NCI-H1930 (cell line): ENCODE results near the gene SMPD4.
A peak's percentile ranks its signal among the peaks of the same experiment; 100 is the strongest.
"Not testable (repeated sequence)": the region's sequence is repeated elsewhere in the genome, so short reads cannot be mapped to it uniquely, and the experiment has no call there.

Source experiments
- DNase-seq, 2 experiments: peaks; one replicate each; lab custom pipeline; 2025; lab: John Stamatoyannopoulos, UW

SMPD4 gene

GRCh38 chr2:130158631-130159030 lies 22.8 kb downstream of the SMPD4 start:
- no peak for DNase-seq

DNA sequence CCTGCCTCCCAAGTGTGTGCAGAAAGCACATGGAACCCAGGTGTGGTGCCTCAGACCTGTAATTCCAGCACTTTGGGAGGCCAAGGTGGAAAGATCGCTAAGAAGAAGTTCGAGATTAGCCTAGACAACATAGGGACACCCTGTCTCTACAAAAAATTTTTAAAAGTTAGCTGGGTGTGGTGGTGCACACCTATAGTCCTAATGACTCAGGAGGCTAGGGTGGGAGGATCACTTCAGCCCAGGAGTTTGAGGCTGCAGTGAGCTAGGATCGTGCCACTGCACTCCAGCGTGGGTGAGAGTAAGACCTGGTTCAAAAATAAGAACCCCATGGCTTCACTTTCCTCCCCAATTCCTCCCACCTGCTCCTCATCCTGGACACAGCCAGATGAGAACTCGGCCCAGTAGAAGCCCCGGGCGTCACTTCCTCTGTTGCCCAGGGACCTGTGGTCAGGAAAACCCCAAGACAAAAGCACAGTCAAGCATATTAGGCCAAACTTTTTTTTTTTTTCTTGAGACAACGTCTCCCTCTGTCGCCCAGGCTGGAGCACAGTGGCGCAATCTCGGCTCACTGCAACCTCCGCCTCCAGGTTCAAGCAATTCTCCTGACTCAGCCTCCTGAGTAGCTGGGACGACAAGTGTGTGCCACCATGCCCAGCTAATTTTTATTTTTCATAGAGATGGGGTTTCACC lies 23.4 kb downstream of the SMPD4 start:
- DNase-seq, result not testable (repeated sequence)

- DNase-seq, result not testable (repeated sequence)
These were observed 24.0 kb downstream of the SMPD4 start for GRCh38 chr2:130157354-130157753.

- DNase-seq, result no peak
These were observed 24.8 kb downstream of the SMPD4 start for GRCh38 chr2:130156624-130157004.

DNA sequence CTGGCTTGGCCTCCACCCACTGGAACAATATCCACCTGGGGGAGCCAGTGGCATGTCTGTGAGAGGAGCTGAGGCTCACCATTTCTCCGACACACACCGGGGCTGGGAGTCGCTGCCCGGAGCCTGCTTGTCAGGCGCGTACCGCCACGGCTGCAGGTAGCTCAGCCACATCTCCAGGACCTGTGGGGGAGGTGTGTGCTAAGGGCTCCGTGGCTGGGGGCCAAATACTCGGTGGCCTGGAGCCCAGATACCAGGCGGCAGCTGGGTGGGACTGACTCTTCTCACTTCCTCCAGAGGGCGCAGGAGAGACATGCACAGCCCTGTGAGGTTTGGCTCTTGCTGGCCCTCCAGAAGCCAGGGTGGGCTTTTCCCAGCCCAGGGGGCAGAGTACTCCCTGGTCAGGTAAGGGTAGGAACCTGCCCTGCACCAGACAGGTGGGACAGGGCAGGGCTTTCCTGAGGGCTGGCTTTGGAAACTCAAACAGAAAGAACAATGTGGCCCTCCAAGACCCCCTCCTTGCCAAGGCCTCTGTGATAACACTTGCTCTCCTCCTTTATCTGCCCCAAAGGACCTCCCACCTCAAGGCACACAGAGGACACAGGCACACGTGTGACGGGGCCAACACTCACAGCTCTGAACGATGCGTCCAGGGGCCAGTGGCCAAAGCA lies 25.3 kb downstream of the SMPD4 start:
- DNase-seq, result peak; percentile 9 to 32

DNA sequence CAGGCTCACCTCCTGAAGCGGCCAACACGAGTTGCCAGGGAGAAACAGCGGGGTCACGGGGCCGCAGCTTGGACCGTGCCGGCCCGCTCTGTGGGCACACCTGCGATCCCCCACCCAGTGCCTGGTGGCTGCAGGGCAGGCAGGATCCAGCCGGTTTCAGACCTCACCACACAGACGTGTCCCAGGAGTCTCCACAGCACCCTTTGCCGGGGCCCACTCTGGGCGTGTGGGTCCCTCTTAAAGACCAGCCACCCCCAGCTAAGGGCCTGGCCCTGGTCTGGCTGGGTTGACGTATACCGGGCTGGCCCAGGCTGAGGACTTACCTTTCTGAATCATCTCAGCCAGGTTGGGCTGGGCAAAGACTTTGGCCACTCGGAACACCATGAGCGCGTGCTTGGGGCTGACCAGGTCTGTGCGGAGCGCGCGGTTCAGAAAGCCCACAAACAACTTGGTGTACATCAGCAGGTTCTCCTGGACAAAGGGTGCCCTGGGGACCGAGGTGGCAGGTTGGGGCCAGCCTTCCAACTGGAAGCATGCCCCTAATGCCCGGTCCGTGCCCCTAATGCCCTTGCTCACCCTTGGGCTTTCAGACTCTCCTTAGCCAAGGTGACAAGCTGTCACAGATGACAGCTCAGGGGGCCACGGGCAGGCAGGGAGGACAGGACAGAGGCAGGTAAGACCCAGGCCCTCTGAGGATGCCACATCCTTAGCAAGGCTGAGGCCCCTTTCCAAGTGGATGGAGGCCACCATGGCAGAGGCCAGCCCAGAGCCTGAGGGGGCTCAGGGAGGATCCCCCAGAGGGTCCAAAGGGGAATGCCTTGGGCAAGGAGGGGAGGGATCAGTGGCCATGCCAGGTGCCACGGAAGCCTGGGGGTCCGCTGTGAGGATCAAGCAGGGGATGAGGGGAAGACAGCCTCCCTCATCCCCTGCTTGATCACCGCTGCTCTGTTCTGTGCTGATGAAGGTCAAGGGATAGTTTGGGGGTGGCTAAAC lies 26.3 kb downstream of the SMPD4 start:
- DNase-seq, result no peak

DNA sequence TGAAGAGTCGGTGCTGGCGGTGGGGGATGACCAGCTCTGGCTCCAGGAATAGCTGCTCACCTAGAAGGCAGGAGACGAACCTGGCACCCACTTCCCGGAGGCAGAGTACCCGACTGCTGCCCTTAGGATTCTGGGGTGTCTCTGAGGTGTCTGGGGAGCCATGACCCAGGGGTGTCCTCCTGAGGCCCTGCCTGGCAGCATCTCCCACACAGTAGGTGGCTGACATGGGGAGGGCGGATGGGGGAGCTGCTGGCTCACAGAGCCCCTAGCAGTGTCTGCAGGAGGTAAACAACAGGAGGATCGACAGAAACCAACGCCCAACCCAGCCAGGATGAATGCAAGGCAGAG lies 27.0 kb downstream of the SMPD4 start:
- not testable (repeated sequence) for DNase-seq

DNA sequence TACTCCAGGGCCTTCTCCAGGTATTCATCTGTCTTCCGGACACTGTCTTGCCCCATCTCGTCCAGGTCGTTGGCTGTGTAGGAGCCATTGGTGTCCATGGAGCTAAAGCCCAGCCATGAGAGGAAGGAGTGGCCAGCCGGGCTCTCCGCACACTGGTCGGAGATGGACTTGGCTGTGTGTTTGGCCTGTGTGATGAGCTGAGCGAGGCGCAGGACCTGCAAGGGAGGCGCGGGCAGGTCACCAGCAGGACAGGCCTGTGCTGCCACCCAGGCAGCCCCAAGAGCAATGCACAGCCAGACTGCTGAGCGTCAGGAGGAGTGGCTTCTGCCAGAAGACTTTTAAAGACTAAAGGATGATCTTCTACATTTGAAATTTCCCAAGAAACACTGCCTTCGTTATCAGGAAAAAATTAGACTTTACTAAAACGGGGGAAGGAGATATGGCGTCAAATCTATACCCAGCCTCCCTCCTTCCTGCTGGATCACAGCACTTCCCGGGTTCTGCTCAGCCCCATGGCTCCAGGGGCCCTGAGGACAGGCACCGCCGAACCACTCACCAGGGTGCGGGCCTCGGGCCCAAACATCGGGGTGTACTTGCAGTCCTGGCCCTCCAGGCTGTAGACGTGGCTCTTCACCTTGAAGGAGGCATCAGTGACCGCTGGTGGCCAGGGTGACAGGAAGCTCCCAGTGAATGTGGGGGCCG lies 27.5 kb downstream of the SMPD4 start:
- DNase-seq, result not testable (repeated sequence)

DNA sequence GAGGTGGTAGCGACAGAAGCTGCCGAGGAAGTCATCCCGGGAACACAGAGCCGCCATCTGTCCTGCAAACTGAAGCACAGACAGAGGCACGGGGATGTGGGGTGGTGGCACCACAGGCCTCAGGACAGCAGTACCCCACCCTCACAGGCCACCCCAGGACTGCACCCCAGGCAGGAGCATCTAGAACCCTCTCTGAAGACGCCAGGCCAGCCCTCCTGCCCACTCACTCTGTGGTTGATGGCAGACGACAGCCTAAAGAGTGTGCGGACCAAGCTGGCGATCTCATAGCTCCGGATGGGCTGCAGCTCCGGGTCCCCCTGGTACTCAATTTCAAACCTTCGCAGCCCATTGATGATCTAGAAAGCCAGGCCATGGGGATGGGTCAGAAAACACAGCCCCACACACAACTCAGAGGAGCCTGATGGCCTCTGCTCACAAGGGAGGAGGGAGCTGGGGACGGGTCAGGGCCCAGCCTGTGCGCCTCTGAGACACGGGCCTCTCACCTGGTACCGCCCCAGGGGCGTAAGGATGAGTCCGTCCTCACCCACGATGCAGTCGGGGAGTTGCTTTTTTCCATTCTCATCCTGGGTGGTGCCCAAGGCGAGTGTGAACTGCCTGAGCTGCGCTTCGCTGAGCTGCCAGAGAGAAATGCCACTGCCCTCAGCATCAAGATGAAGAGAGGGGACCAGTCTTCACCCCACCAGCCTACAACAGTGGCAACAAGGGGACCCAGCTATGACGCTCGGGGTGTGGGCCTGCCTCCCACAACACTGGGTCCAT lies 28.4 kb downstream of the SMPD4 start:
- DNase-seq, result no peak

- DNase-seq, result not testable (repeated sequence)
These were observed 29.1 kb downstream of the SMPD4 start for GRCh38 chr2:130152136-130152815.

DNA sequence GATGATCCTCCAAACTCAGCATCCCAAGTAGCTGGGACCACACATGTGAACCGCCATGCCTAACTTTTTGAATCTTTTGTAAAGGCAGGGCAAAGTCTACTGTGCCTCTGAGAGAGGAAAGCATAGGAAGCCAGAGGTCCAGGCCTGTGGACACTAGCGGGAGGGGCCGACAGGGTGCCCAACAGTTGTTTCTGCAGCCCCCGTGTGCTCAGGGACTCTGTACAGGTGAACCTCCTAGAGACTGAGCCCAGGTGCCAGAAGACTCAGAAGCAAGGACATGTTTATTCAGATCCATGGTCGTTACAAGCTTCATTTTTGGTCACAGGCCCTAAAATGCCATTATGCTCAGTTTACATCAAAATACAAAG lies 30.3 kb downstream of the SMPD4 start:
- not testable (repeated sequence) for DNase-seq

GRCh38 chr2:130150181-130151144 lies 30.9 kb downstream of the SMPD4 start:
- no peak for DNase-seq

DNA sequence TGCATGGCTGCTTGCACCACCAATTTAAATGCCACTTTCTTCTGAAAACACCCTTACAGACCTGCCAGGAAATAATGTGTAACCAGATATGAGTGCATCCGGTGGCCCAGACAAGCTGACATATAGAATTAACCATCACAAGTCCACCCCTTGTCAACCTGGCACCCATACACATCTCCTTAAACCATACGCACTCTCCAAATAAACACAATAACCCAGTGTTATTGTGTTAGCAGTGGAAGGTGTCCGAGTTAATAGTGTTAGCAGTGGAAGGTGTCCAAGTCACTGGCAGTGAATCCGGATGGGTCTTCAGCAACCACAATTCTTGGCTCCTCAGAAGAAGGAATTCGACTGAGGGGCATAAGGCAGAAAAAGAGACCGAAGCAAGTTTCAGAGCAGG lies 32.9 kb downstream of the SMPD4 start:
- DNase-seq, result not testable (repeated sequence)

- peak; percentile 44 to 47 for DNase-seq
These were observed 36.4 kb downstream of the SMPD4 start, which contains the start of gene CCDC74B for GRCh38 chr2:130145006-130145414. TSS of gene CCDC74B (minus strand) at chr2:130145112. CDS start at chr2:130144996, 116 bp downstream.

DNA sequence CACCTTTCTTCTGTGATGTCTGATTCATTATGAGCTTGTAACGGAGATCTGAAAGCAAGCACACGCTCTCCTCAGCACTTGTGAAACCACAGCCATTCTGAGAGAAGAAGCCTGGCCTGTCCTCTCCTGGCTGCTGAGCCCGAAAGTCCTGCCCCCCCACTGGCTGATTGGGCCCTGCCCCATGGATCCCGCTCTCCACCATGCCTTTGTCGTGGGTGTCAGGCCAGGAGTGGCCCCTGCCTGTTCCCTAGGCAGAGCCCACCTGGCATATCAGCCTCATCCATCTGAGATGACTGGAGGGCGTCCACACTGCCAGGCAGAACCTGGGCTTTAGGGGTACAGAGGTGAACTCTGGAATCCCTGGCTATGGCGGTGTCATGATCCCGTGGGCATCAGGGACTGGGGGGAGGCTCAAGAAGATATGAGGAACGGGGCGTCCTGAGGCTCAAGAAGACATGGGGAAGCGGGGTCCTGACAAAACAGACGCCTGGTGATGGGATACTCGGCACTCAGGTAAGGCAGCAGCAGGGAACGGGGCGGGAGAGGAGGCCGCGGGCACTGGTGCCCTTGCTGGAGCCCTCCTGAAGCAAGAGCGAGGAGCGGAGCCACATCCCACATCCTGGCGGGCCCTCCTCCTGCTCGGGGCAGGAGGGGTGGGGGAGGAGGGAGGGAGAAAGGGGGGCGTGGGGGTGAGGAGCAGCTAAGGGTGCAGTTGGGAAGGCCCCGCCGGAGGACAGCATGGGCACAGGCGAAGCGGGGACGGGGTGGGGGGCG lies 37.9 kb downstream of the SMPD4 start:
- not testable (repeated sequence) for DNase-seq

DNA sequence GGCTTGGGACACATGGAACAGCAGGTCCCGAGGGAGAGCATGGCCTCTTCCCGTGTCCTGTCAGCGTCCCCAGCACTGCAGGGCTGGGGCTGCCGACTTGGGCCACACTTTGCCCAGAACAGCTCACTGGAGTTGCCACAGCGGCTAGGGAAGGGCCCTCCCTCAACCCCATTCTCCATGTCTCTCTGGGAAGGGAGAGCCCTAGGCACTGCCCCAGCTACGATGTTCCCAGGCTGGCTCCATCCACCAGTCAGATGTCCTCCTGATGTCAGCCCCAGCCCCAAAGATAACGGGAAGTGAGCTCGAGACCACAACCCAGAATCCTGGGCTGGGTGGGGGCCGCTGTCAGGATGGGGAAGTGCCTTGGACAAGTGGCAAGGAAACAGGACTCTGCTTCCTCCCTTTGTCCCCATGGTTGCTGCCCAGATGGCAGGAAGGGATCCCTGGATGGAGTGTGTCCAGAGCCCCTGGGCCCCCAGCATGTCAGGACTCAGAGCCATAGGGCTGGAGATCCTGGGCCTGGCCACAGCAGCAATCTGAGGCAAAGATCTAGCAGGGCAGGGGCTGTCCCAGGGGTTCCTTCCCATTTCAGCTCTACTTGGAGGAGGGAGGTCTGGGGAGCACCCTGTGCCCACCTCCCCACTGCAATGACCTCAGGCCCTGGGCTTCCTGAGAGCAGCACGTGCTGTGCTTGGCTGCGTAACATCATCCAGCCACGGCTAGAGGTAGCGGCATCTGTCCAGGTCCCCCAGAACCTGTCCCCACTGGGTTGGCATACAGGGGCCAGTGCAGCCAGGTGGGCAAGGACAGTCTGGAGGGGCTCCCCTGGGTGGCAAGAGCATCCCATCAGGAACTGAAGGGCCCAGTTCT lies 38.8 kb downstream of the SMPD4 start:
- not testable (repeated sequence) for DNase-seq

GRCh38 chr2:130141645-130142370 lies 39.6 kb downstream of the SMPD4 start:
- not testable (repeated sequence) for DNase-seq
